HG02642 (cell line): ENCODE measurements around the gene KCNK16.

Source experiments
- ATAC-seq: cut with Tn5 transposase; IDR thresholded peaks from one replicate; pipeline ENCODE4 v1.9.1; 2021; ENCODE audit warnings: mild to moderate bottlenecking; ENCODE audit not compliant: unreplicated experiment, poor library complexity

Gene KCNK16

DNA sequence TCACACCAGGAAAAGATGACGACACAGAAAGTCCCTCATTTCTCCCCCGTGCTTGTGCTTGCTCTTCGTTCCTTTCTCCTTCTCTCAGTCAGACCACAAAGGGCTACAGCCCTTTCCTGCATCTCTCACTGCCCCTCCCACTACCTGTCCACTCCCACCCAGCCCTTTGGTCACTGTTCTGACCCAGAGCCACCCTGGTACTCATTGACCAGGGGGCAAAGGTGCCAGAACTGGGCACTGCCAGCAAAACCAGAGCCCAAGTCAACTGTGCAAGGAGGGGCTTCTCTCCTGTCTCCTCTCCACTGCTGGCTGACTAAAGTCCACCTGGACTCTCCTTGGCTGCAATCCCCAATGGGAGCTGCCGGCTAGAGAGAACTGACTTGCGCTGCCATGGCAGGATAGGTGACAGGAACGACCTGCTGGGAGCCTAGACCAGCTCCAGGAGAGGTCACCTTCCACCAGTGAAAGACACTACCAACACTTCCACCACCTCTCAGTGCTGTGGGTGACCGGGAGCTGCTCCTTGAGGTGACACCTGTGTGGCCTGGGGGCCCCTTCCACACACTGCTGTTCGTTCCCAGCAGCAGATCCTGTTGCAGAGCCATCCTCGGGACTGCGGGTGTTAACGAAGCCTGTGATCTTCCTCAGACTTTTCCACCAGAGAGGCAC is 41.1 kb downstream of the KCNK16 start:
- no peak for ATAC-seq

- no peak for ATAC-seq
Measured at GRCh38 chr6:39280247-39280731, 42.2 kb downstream of the KCNK16 start.

GRCh38 chr6:39279539-39279938 is 43.0 kb downstream of the KCNK16 start:
- ATAC-seq, result no peak

GRCh38 chr6:39276379-39276995 is 46.0 kb downstream of the KCNK16 start:
- no peak for ATAC-seq

- no peak for ATAC-seq
Measured at GRCh38 chr6:39274903-39275302, 47.6 kb downstream of the KCNK16 start.

GRCh38 chr6:39274471-39274870 is 48.0 kb downstream of the KCNK16 start:
- ATAC-seq, result no peak

DNA sequence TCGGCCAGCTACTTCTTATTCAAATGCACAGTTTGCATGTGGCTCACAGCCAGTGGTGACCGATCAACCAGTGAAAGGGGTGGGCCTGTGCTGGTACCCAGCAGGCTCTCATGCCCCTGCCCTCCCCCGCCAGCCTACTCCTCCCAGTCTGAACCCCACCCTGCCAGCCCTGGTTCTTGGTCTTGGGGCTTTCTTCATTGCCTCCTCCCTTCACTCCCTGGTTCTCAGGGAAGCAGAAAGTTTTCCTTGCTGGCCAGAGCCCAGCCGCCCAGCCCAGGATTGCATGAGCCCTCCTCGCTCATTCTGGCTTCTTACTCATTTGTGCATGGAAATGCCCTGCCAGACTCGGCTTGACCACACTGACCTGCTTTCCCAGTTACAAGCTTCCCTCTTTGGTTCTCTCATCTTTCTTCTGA is 49.1 kb downstream of the KCNK16 start:
- no peak for ATAC-seq

- no peak for ATAC-seq
Measured at GRCh38 chr6:39269961-39270360, 52.5 kb downstream of the KCNK16 start.

GRCh38 chr6:39268721-39269120 is 53.8 kb downstream of the KCNK16 start:
- ATAC-seq, result no peak

DNA sequence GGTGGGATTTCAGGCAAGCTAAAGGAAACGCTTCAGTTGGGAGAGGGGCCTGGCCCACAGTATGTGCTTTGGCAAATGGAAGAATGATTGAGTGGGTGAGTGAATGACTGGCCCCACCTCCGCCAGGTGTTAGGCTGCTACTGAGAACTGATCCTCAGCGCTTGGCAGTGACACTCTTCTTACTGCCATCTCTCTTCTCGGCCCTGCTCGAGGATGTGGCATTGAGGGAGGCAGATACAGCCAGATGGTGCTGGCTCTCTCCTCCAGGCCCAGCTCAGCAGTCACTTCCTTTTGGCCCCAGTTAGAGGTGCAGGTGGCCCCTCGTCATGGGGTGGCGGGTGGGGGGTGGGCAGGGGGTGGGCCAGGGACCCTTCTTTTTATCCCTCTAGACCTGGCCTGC is 54.3 kb downstream of the KCNK16 start:
- ATAC-seq, result no peak

GRCh38 chr6:39266782-39267355 is 55.6 kb downstream of the KCNK16 start:
- no peak for ATAC-seq

DNA sequence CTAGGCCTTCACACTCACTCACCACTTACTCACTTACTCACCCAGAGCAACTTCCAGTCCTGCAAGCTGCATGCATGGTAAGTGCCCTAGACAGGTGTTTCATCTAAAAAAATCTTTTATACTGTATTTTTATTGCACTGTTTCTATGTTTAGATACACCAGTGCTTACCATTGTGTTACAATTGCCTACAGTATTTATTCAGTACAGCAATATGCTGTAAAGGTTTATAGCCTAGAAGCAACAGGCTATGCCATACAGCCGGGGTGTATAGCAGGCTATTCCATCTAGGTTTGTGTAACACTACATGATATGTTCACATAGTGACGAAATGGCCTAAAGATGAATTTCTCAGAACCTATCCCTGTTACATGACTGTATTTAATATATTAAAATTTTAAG is 56.1 kb downstream of the KCNK16 start:
- no peak for ATAC-seq
